A172 (cell line): ENCODE results near the gene CCNL2. TPM values are rescaled to one million over a fixed set of nuclear protein-coding genes. Genes with fewer than 3 reads are reported as not detected.

Source experiments
- DNase-seq: peaks from one replicate; pipeline ENCODE4 v3.0.0-alpha.2; 2015; ENCODE audit warnings: low spot score
- total RNA-seq: library from RNA; depleted of rRNA; stranded (reverse); fragments of >200 nt; shearing (Covaris generic); gene quantifications from 2 replicates; pipeline ENCODE4 v1.2.3, GENCODE V29; 2014; rRNA removed

CCNL2 gene
- total RNA-seq, 1 experiment from 2014 or later: 35.6 TPM

DNA sequence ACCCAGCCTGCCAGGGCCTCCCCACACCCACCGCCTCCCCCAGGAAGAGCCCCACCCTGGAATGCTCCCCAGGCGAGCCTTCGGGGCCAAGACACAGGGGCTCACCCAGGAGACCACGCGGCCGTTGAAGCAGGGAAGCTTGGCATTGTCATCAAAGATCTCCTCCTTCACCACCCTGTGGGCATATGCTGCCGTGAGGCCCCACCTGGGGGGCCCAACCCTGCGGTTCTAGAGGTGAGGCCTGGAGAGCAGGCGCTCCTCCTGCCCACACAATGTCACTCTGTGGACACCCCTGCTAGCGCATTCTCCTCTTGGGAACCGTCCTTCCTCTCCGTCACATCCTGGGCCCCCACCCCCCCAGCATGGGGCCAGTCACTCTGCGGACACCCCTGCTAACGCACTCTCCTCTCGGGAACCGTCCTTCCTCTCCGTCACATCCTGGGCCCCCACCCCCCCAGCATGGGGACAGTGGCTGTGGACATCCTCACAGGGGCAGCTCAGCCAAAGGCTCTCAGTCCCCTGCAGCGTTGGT lies 56.5 kb downstream of the CCNL2 start:
- no peak for DNase-seq

GRCh38 chr1:1342061-1342562 lies 57.0 kb downstream of the CCNL2 start:
- no peak for DNase-seq

DNA sequence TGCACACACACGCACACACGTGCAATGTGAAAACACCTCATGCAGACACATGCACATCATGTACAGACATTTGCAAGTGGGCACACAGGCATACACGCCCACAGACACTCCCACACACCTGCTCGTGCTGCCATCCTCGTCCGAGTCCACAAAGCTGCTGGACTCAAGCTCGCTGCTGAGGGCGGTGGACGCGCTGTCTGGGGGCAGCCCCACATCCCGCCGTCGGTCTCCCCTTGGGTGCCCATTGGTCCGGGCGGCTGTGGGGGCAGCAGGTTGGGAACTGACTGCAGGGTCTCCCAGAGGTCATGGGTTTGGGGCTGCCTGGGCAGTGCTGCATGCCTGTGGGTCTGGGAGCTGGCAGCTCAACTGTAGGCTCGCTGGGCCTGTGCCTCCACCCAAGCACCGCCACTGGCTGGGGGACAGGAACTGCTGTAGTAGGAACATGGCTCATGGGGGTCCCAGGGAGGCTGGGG lies 57.5 kb downstream of the CCNL2 start:
- no peak for DNase-seq

- no peak for DNase-seq
Measured at GRCh38 chr1:1340791-1341548, 58.2 kb downstream of the CCNL2 start.

DNA sequence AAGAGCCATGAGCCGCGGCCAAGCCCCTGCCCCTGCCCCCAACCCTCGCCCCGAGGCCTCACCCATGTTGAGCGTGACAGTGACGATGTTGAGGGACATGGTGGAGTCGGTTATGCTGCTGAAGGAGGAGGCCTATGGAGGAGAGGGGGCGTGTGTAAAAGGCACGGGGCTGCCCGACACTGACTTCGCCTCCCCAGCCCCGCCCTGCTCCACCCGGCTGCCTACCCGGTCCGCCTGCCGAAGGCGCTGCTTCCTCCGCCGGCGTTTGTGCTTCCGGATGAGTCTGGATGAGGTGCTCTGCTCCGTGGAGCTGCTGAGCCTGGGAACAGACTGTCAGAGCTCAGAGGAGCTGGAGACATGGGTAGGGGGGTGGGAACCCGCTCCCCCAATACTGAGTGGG lies 59.0 kb downstream of the CCNL2 start:
- DNase-seq: no peak

GRCh38 chr1:1338278-1338677 lies 60.9 kb downstream of the CCNL2 start:
- DNase-seq: no peak

DNA sequence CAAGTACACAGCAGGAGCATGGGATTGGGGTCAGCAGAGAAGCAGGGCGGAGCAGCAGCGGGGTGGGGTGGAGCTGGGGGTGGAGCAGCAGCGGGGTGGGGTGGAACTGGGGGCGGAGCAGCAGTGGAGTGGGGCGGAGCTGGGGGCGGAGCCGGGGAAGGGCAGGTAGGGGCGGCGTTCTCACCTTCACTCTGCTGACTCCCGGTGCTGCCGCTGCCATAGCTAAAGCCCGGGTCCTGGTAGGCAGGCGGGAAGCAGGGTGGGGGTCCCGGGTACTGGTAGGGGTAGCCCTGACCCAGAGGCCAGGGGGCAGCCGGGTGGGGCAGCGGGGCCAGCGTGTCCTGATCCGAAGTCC lies 61.4 kb downstream of the CCNL2 start:
- DNase-seq: no peak

DNA sequence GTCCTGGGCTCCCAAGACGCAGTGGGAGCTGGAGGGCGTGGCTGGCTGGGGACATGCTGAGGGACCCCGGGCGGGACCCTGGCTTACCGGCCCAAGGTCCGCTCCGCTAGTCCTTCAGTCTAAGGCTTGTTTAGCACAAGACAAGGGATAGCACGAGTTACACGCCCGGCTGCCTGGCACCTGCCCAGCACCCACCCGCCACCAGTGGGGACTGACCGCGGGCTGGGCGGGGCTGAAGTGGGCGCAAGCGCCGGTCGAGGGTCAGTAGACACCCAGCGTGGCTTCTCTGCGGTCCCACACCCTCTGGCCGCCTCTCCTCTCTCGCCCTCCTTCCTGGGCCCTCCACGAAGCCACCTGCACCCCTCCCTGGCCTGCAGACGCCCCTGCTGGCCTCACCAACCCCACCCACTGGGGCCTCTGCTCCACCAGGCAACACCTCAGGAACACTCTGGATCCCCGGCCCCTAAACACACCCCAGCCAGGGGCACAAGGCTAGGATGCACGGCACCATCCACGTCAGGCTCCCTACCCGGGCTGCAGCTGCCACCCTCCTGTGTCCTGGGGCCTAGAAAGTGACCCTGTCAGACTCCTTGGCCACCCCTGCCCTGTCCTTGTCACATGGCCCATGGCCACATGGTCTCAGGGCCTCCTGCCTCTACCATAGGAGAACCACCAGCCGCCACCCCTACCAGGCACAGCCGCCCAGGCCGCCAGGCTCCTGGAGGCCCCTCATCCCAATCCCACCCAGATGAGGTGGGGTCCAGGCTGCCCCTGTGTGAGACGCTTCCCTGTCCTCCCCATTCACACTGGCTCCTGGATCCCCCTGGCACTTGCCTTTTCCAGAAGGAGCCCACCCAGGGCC lies 62.0 kb downstream of the CCNL2 start:
- DNase-seq: no peak

- DNase-seq: no peak
Measured at GRCh38 chr1:1336446-1336845, 62.7 kb downstream of the CCNL2 start.

GRCh38 chr1:1335792-1336248 lies 63.3 kb downstream of the CCNL2 start:
- no peak for DNase-seq

Other genes starting within 250 kb of the CCNL2 start
- gene TTLL10, start 225.5 kb downstream of the CCNL2 start, total RNA-seq: not detected in 2 replicates
- not detected in 2 replicates for gene TNFRSF18, start 192.7 kb downstream of the CCNL2 start, total RNA-seq
- gene TNFRSF4, start 185.2 kb downstream of the CCNL2 start, total RNA-seq: not detected in 2 replicates
- 93.4 and 109 TPM in 2 replicates for gene SDF4, start 167.3 kb downstream of the CCNL2 start, total RNA-seq
- 30.7 and 38.8 TPM in 2 replicates for gene B3GALT6, start 167.1 kb downstream of the CCNL2 start, total RNA-seq
- not detected in 2 replicates for gene C1QTNF12, start 152.6 kb downstream of the CCNL2 start, total RNA-seq
- 26.2 and 38.0 TPM in 2 replicates for gene UBE2J2, start 125.5 kb downstream of the CCNL2 start, total RNA-seq
- gene SCNN1D, start 118.9 kb downstream of the CCNL2 start, total RNA-seq: 0.83 and 0.93 TPM in 2 replicates
- gene ACAP3, start 91.4 kb downstream of the CCNL2 start, total RNA-seq: 37.2 and 37.5 TPM in 2 replicates
- 15.6 and 17.3 TPM in 2 replicates for gene PUSL1, start 90.7 kb downstream of the CCNL2 start, total RNA-seq
- 48.4 and 56.7 TPM in 2 replicates for gene INTS11, start 74.7 kb downstream of the CCNL2 start, total RNA-seq
- 17.0 and 19.5 TPM in 2 replicates for gene CPTP, start 74.5 kb downstream of the CCNL2 start, total RNA-seq
- gene TAS1R3, start 68.1 kb downstream of the CCNL2 start, total RNA-seq: 0.22 and 0.33 TPM in 2 replicates
- gene DVL1, start 49.9 kb downstream of the CCNL2 start, total RNA-seq: 47.7 and 58.2 TPM in 2 replicates
- gene MXRA8, start 40.8 kb downstream of the CCNL2 start, total RNA-seq: 0.24 TPM in 1 of 2 replicates, not detected in the other
- gene AURKAIP1, start 24.1 kb downstream of the CCNL2 start, total RNA-seq: 120 and 123 TPM in 2 replicates
- gene MRPL20, start 8.0 kb upstream of the CCNL2 start, total RNA-seq: 117 and 151 TPM in 2 replicates
- gene ANKRD65, start 21.9 kb upstream of the CCNL2 start, total RNA-seq: 0.12 TPM in 1 of 2 replicates, not detected in the other
- 0.91 and 2.0 TPM in 2 replicates for gene VWA1, start 36.4 kb upstream of the CCNL2 start, total RNA-seq
- gene ATAD3C, start 50.4 kb upstream of the CCNL2 start, total RNA-seq: not detected in 2 replicates
- 8.0 and 12.0 TPM in 2 replicates for gene ATAD3B, start 72.4 kb upstream of the CCNL2 start, total RNA-seq
- 16.4 and 19.2 TPM in 2 replicates for gene ATAD3A, start 112.8 kb upstream of the CCNL2 start, total RNA-seq
- gene TMEM240, start 141.3 kb upstream of the CCNL2 start, total RNA-seq: not detected in 2 replicates
- gene SSU72, start 175.5 kb upstream of the CCNL2 start, total RNA-seq: 49.7 and 56.2 TPM in 2 replicates
- not detected in 2 replicates for gene FNDC10, start 200.8 kb upstream of the CCNL2 start, total RNA-seq
- gene MIB2, start 216.2 kb upstream of the CCNL2 start, total RNA-seq: 13.9 and 19.4 TPM in 2 replicates
- gene MMP23B, start 232.8 kb upstream of the CCNL2 start, total RNA-seq: 3.9 TPM in 1 of 2 replicates, not detected in the other